ENCODE data around the gene NECAB3.

Gene NECAB3

GRCh38 chr20:33709398-33709797 lies 35.2 kb upstream of the NECAB3 start:
- Histone ChIP-seq H3K4me2 (ENCODE audit: low read depth, low read length, poor library complexity, severe bottlenecking) (no peak overlapping the region), H3K27me3 (ENCODE audit: low read length) (no peaks in the 10 kb centered on the region), H3K36me3 (ENCODE audit: low read length) (no peaks in the 10 kb centered on the region), H3K27ac (ENCODE audit: low read depth, low read length) (0 out of 2 replicates have a peak overlapping the region, but pooled peaks have one; percentile 35), H3K9me2 (replicated peaks; ENCODE audit: insufficient read depth, low read length) (no peaks in the 10 kb centered on the region), H3K9me3 (ENCODE audit: insufficient read depth, low read length) (no peaks in the 10 kb centered on the region), H3F3A (ENCODE audit: insufficient read depth) (peaks cover 5% of the 10 kb centered on the region; the same call in 1 of the 2 replicates), H4K20me1 (ENCODE audit: low read depth, low read length) (no peaks in the 10 kb centered on the region), H3K4me3 (ENCODE audit: insufficient read depth, low read length, poor library complexity, severe bottlenecking) (no peak overlapping the region), H2AFZ (ENCODE audit: low read depth, low read length, severe bottlenecking) (no peak overlapping the region), H3K9ac (ENCODE audit: low read length) (no peak overlapping the region), H3K79me2 (ENCODE audit: insufficient read depth, low read length) (no peaks in the 10 kb centered on the region)
- TF ChIP-seq EZH2phosphoT487 (conservative IDR thresholded peaks at IDR 0.05; ENCODE audit: low read length): no peak
- no peak for TF ChIP-seq CTCF (IDR thresholded peaks at IDR 0.05; ENCODE audit: insufficient read depth, low read length, poor library complexity, severe bottlenecking)

- no peak overlapping the region for H3K9ac ChIP-seq (ENCODE audit: low read length)
These were observed 33.4 kb upstream of the NECAB3 start for GRCh38 chr20:33707668-33708067.

GRCh38 chr20:33704197-33704924 lies 30.1 kb upstream of the NECAB3 start:
- H2AFZ ChIP-seq (ENCODE audit: low read depth, low read length, severe bottlenecking): no peak overlapping the region
- H3K9me2 ChIP-seq (replicated peaks; ENCODE audit: insufficient read depth, low read length): no peaks in the 10 kb centered on the region
- no peaks in the 10 kb centered on the region for H3K9me3 ChIP-seq (ENCODE audit: insufficient read depth, low read length)
- H3K27me3 ChIP-seq (ENCODE audit: low read length): no peaks in the 10 kb centered on the region
- peaks cover 4% of the 10 kb centered on the region; the same call in 1 of the 2 replicates for H3F3A ChIP-seq (ENCODE audit: insufficient read depth)
- no peaks in the 10 kb centered on the region for H3K79me2 ChIP-seq (ENCODE audit: insufficient read depth, low read length)
- H3K27ac ChIP-seq (ENCODE audit: low read depth, low read length): no peak overlapping the region
- no peaks in the 10 kb centered on the region for H4K20me1 ChIP-seq (ENCODE audit: low read depth, low read length)
- no peak overlapping the region for H3K9ac ChIP-seq (ENCODE audit: low read length)
- H3K36me3 ChIP-seq (ENCODE audit: low read length): no peaks in the 10 kb centered on the region
- H3K4me3 ChIP-seq (ENCODE audit: insufficient read depth, low read length, poor library complexity, severe bottlenecking): no peak overlapping the region
- H3K4me2 ChIP-seq (ENCODE audit: low read depth, low read length, poor library complexity, severe bottlenecking): no peak overlapping the region
- TF ChIP-seq CTCF (IDR thresholded peaks at IDR 0.05; ENCODE audit: insufficient read depth, low read length, poor library complexity, severe bottlenecking) (no peak), EZH2phosphoT487 (conservative IDR thresholded peaks at IDR 0.05; ENCODE audit: low read length) (no peak)

More at GRCh38 chr20:33707668-33708067, 33.4 kb upstream of the NECAB3 start:
- Histone ChIP-seq H4K20me1 (ENCODE audit: low read depth, low read length) (no peaks in the 10 kb centered on the region), H3F3A (ENCODE audit: insufficient read depth) (peaks cover 5% of the 10 kb centered on the region; the same call in 1 of the 2 replicates), H3K4me3 (ENCODE audit: insufficient read depth, low read length, poor library complexity, severe bottlenecking) (no peak overlapping the region), H3K36me3 (ENCODE audit: low read length) (no peaks in the 10 kb centered on the region), H3K27ac (ENCODE audit: low read depth, low read length) (no peak overlapping the region), H3K79me2 (ENCODE audit: insufficient read depth, low read length) (no peaks in the 10 kb centered on the region), H3K9me3 (ENCODE audit: insufficient read depth, low read length) (no peaks in the 10 kb centered on the region), H3K27me3 (ENCODE audit: low read length) (no peaks in the 10 kb centered on the region), H3K9me2 (replicated peaks; ENCODE audit: insufficient read depth, low read length) (no peaks in the 10 kb centered on the region), H2AFZ (ENCODE audit: low read depth, low read length, severe bottlenecking) (no peak overlapping the region), H3K4me2 (ENCODE audit: low read depth, low read length, poor library complexity, severe bottlenecking) (no peak overlapping the region)
- no peak for TF ChIP-seq EZH2phosphoT487 (conservative IDR thresholded peaks at IDR 0.05; ENCODE audit: low read length)
- no peak for TF ChIP-seq CTCF (IDR thresholded peaks at IDR 0.05; ENCODE audit: insufficient read depth, low read length, poor library complexity, severe bottlenecking)
